OCI-LY1 (cell line): Measurements from ENCODE around the gene CTAGE1.

Source experiments
- H2AFZ ChIP-seq: fragments of 200-600 bp; sonication (generic), shearing (Covaris generic); 2 replicates; pipeline ENCODE4 v1.6.0; 2014; ENCODE audit warnings: antibody characterized with exemption, mild to moderate bottlenecking, low read length
- H3F3A ChIP-seq: fragments of 200-600 bp; sonication (generic), shearing (Covaris generic); 2 replicates; pipeline ENCODE4 v1.6.0; 2014; ENCODE audit warnings: mild to moderate bottlenecking, antibody characterized with exemption, low read length, moderate library complexity; ENCODE audit not compliant: insufficient read depth
- H3K27ac ChIP-seq: fragments of 200-600 bp; sonication (generic); 2 replicates; pipeline ENCODE4 v1.5.1; 2014; ENCODE audit warnings: low read length, mixed run types, mild to moderate bottlenecking, low read depth; ENCODE audit not compliant: poor library complexity, severe bottlenecking
- H3K27me3 ChIP-seq: fragments of 200-600 bp; sonication (generic); 2 replicates; pipeline ENCODE4 v1.6.0; 2014; ENCODE audit warnings: antibody characterized with exemption, mild to moderate bottlenecking, low read length, moderate library complexity; ENCODE audit not compliant: insufficient read depth
- H3K36me3 ChIP-seq: fragments of 200-600 bp; sonication (generic); 2 replicates; pipeline ENCODE4 v1.6.1; 2014; ENCODE audit warnings: mild to moderate bottlenecking, antibody characterized with exemption, low read length, moderate library complexity, mixed read lengths; ENCODE audit not compliant: insufficient read depth
- H3K4me1 ChIP-seq: fragments of 200-600 bp; sonication (generic); 2 replicates; pipeline ENCODE4 v1.5.1; 2014; ENCODE audit warnings: mild to moderate bottlenecking, low read length, moderate library complexity; ENCODE audit not compliant: insufficient read depth, severe bottlenecking
- H3K4me2 ChIP-seq: fragments of 200-600 bp; sonication (generic), shearing (Covaris generic); 2 replicates; pipeline ENCODE4 v1.6.1; 2014; ENCODE audit warnings: low read length
- H3K4me3 ChIP-seq: fragments of 200-600 bp; sonication (generic); 2 replicates; pipeline ENCODE4 v1.5.1; 2014; ENCODE audit warnings: low read length, low read depth, mild to moderate bottlenecking, mixed read lengths; ENCODE audit not compliant: poor library complexity, severe bottlenecking
- H3K79me2 ChIP-seq: fragments of 200-600 bp; shearing (Covaris generic); 2 replicates; pipeline ENCODE4 v1.6.1; 2016; ENCODE audit warnings: mixed run types, low read length, mixed read lengths; ENCODE audit not compliant: insufficient read depth
- H3K9ac ChIP-seq: fragments of 200-600 bp; sonication (generic), shearing (Covaris generic); 2 replicates; pipeline ENCODE4 v1.6.1; 2014; ENCODE audit warnings: mild to moderate bottlenecking, low read length, mixed read lengths
- H3K9me2 ChIP-seq: fragments of 200-600 bp; sonication (generic), shearing (Covaris generic); 2 replicates; pipeline ENCODE4 v1.6.1; 2014; ENCODE audit warnings: low read depth, mild to moderate bottlenecking, low read length, mixed read lengths
- H3K9me3 ChIP-seq: fragments of 200-600 bp; shearing (Covaris generic); 2 replicates; pipeline ENCODE4 v1.6.1; 2014; ENCODE audit warnings: low read length, mixed read lengths
- H4K20me1 ChIP-seq: fragments of 200-600 bp; sonication (generic), shearing (Covaris generic); 2 replicates; pipeline ENCODE4 v1.6.0; 2016; ENCODE audit warnings: mild to moderate bottlenecking, low read length; ENCODE audit not compliant: insufficient read depth
- CTCF ChIP-seq: fragments of 200-600 bp; sonication (generic), shearing (Covaris generic); IDR thresholded peaks from 2 replicates; pipeline ENCODE4 v1.5.1; 2017; ENCODE audit warnings: mild to moderate bottlenecking, antibody characterized with exemption, low read length, moderate library complexity, mixed read lengths
- EZH2 ChIP-seq: fragments of 200-600 bp; sonication (generic), shearing (Covaris generic); IDR thresholded peaks from 2 replicates; pipeline ENCODE4 v1.8.0; 2017; ENCODE audit warnings: borderline replicate concordance, mixed run types, mild to moderate bottlenecking, antibody characterized with exemption, low read length, moderate library complexity, mixed read lengths

Gene CTAGE1

GRCh38 chr18:22417496-22418188 lies at the start of gene CTAGE1:
TSS of gene CTAGE1 (minus strand) at chr18:22417915. CDS start at chr18:22417811, 104 bp downstream.
- H2AFZ ChIP-seq = no peak within 1 kb of the TSS
- no peaks in the 10 kb centered on the region for H3K27me3 ChIP-seq
- no peaks in the 10 kb centered on the region for H3K9me3 ChIP-seq

GRCh38 chr18:22466608-22467395 lies 49.1 kb upstream of the CTAGE1 start:
- no peaks in the 10 kb centered on the region for H4K20me1 ChIP-seq
- H3K9ac ChIP-seq = no peak overlapping the region
- H3K4me2 ChIP-seq = no peak overlapping the region
- no peaks in the 10 kb centered on the region for H3K9me3 ChIP-seq
- no peaks in the 10 kb centered on the region for H3F3A ChIP-seq
- no peak overlapping the region for H3K27ac ChIP-seq
- TF ChIP-seq EZH2 (no peak), CTCF (no peak)
- H2AFZ ChIP-seq = no peak overlapping the region
- no peaks in the 10 kb centered on the region for H3K9me2 ChIP-seq
- H3K79me2 ChIP-seq = no peaks in the 10 kb centered on the region
- H3K4me1 ChIP-seq = no peaks in the 10 kb centered on the region
- no peaks in the 10 kb centered on the region for H3K36me3 ChIP-seq
- H3K27me3 ChIP-seq = no peaks in the 10 kb centered on the region
- H3K4me3 ChIP-seq = no peak overlapping the region

More at GRCh38 chr18:22417496-22418188, at the start of gene CTAGE1:
- Histone ChIP-seq H3K9me2 (no peaks in the 10 kb centered on the region), H3K4me3 (no peak within 1 kb of the TSS), H4K20me1 (no peaks in the 10 kb centered on the region), H3K9ac (no peak within 1 kb of the TSS), H3K36me3 (no peaks in the 10 kb centered on the region), H3K4me1 (no peaks in the 10 kb centered on the region), H3F3A (no peaks in the 10 kb centered on the region), H3K4me2 (no peak within 1 kb of the TSS), H3K27ac (no peak within 1 kb of the TSS), H3K79me2 (no peaks in the 10 kb centered on the region)
- TF ChIP-seq EZH2 = no peak
- TF ChIP-seq CTCF = no peak

GRCh38 chr18:22465859-22466457 lies 48.2 kb upstream of the CTAGE1 start:
- H3K27ac ChIP-seq = no peak overlapping the region
- no peak overlapping the region for H3K4me3 ChIP-seq
- no peak overlapping the region for H3K9ac ChIP-seq
- no peaks in the 10 kb centered on the region for H3K27me3 ChIP-seq
- H3F3A ChIP-seq = no peaks in the 10 kb centered on the region
- no peak overlapping the region for H2AFZ ChIP-seq
- no peaks in the 10 kb centered on the region for H3K79me2 ChIP-seq
- H3K36me3 ChIP-seq = no peaks in the 10 kb centered on the region
- no peaks in the 10 kb centered on the region for H3K9me2 ChIP-seq
- no peak overlapping the region for H3K4me2 ChIP-seq
- H3K9me3 ChIP-seq = no peaks in the 10 kb centered on the region
- no peaks in the 10 kb centered on the region for H4K20me1 ChIP-seq
- H3K4me1 ChIP-seq = no peaks in the 10 kb centered on the region
- TF ChIP-seq CTCF = no peak
- no peak for TF ChIP-seq EZH2
